ENCODE measurements around the gene ST3GAL3.
A peak's percentile ranks its signal among the peaks of the same experiment; 100 is the strongest.
"Not testable (repeated sequence)": the region's sequence is repeated elsewhere in the genome, so short reads cannot be mapped to it uniquely, and the experiment has no call there.

ST3GAL3 gene

DNA sequence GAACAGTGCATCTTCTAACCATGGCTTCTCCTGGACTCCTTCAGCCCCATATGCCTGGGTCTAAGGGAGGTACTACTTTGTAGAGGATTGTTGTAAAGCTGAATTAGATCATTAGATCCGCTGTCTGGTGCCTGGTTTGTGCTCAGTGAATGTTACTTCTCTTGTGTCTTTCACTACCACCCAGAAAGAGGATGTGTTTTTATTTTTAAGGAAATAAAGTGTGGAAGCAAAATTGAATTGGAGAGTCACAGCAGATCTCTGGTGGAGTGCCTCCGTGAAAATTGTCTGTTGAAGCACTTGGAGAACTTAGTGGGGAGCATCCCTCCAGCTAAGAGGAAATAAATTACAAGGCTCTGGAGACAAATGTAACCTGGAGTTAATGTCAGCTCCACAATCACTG, 124.5 kb downstream of the ST3GAL3 start:
- no peak for DNase-seq

DNA sequence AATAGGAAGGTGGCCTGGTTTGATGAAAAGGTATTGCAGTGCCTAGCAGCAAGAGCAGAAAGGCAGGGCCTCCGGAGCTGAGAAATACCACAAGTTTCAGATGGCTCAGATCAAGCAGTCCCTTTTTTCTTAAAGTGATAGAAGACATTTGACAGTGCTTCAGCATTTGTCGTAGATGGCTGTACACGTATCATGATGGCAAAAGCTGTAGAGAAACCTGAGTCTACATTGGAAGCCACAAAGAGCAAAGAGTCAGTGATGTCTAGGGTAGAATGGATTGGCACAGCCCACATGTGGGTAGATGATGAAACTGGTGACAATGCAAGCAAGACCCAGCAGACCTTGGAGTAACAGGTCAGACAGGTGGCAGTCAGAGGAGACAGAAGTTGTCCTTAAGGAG, 124.9 kb downstream of the ST3GAL3 start:
- no peak for DNase-seq

DNA sequence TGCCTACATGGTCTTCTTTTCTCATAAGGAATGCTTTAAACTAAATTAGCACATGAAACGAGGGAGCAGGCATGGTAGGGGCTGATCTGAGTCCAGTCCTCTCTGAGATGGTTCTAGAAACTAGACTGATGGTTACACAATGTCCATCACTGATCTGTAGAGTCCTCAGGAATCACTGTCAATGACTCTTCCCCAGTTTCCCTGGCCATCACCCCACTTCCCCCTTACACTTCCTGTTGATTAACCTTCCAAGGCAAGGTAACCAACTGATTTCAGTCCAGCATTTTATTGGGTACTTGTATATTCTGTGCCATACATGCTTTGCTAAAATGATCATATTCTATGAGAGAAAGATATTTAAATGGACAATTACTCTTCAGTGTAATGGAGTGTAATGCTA, 125.7 kb downstream of the ST3GAL3 start:
- DNase-seq: no peak

DNA sequence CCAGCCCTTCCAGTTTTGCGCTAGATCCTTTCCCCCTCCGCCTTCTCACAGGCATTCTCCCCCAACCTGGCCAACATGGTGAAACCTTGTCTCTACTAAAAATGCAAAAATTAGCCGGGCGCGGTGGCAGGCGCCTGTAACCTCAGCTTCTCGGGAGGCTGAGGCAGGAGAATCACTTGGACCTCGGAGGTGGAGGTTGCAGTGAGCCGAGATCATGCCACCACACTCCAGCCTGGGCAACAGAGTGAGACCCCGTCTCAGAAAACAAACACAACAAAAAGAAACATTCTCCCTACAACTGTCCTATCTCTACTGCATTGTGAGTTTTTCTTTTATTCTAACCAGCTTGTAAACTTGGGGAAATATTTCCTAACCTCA, 126.6 kb downstream of the ST3GAL3 start:
- DNase-seq: not testable (repeated sequence)

DNA sequence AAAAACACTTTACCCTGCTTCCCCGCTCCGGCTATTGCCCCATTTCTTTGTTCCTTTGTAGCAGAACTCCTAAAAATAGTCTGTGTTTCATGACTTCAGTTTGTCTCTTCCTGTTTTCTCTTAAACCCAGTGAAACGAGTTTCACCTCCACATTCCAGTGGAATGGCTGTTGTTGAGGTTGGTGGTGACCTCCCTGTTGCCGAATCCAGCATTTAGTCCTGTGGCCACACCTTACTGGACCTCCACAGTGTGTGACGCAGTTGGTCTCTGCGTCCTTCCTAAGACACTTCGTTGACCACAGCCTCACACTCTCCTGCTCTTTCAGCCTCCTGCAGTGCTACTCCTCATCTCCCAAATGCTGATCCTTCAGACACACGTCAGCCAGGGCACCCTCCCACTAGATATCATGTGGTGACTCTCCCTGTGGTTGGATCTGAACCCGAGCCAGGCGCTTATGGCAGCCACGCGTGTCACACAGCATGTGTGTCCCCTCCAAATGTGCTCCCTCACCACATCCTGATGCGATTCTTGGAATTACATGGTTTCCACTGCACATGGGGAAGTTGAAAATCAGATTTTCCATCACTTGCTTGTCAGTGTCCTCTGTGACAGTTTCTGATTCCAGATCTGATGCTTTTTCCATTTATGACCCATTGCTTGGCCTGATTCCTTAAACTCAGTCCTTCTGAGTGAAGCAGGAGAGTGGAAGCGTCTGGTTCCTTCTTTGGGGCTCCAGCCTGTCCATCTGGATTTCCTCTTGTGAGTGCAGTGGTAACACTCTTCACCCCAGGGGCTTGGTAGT, 127.1 kb downstream of the ST3GAL3 start:
- DNase-seq: no peak

DNA sequence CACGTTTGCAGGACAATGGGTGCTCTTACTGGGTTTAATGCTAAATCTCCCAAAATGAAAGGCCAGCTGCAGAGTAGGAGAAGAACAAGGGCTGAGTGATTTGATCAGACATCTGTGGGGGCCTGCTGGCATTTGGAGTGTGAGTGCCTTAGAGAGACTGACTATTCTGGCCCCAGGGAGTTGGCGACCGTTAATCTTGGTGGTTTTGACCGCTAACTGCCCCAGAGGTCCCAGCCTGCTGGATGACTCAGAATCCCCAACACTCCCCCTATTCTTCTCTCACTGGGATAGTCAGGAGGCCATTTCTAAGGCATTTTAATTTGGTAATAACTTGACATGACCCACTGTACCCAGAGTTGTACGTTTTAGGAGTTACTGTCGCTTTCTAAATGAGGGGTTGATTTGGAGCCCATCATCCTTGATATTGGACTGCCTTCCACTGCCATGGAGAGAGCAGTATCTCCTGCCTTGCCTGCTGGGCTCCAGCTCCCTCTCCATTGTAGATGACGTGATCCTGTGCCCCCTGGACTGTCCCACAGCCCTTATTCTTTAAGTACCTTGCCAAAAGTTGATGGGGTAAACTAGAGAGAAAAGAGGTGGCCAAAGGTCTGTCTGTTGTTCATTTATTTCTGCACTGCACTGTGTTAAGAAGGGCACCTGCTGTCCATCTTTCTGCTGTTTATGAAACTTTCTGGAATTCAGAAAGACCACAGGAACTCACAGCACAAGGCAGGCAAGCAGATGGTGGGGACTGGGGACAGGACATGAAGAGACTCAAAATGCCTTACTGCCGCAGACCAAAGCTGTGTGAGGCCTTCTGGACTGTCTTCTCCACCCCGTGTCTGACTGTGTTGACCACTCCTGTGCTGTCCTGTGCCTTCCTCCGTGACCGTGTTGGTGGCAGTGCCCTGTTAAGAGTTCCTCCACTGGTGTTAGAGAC, 128.0 kb downstream of the ST3GAL3 start:
- no peak for DNase-seq

DNA sequence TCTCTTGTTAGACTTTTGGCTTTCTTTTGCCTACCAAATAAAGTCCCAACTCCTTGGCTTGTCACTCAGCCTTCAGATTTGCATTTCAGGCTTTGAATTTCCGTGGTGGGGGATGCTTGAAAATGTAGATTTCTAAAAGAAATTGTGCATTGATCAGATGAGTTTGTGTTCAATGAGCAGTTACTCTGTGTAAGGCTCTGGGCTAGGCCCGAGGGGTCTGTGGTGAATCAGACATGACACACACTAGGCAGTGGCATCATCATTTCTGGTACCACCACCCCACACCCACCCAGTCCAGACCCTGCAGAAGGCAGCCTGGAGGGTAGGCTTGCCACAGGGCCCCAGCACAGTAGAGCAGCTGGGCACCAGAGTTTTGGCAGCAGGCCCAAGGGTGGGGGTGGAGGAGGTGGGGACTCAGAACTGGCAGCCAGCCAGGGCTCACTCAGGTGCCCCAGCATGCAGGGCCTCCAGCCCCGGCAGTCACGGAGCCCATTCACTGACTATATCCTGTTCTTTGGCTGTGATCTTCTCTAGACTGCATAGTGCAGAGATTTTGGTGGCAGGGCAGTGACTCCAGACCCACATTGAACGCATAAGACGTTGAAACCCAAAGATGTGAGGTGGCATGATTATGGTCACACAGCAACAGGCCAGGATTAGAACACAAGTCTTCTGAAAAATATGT, 129.1 kb downstream of the ST3GAL3 start:
- peak; percentile 91 for DNase-seq

DNA sequence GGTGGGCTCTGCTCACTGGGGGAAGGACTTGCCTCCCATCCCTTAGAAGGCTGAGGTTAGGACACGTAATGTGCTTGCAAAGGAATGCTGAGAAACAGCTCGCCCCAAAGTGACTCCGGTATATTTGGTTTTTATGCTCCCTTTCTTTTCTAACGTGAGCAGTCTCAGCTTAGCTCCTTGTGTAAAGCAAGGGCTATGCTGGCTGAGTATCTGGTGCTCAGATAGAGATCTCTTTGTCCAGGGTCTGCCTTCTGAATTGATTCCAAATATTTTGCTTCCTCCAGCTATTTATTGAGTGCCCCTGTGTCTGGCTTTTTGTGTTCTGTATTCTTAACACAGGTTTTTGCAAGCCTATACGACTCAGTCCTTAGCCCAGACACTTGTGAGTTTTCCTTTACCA, 131.7 kb downstream of the ST3GAL3 start:
- DNase-seq: no peak

DNA sequence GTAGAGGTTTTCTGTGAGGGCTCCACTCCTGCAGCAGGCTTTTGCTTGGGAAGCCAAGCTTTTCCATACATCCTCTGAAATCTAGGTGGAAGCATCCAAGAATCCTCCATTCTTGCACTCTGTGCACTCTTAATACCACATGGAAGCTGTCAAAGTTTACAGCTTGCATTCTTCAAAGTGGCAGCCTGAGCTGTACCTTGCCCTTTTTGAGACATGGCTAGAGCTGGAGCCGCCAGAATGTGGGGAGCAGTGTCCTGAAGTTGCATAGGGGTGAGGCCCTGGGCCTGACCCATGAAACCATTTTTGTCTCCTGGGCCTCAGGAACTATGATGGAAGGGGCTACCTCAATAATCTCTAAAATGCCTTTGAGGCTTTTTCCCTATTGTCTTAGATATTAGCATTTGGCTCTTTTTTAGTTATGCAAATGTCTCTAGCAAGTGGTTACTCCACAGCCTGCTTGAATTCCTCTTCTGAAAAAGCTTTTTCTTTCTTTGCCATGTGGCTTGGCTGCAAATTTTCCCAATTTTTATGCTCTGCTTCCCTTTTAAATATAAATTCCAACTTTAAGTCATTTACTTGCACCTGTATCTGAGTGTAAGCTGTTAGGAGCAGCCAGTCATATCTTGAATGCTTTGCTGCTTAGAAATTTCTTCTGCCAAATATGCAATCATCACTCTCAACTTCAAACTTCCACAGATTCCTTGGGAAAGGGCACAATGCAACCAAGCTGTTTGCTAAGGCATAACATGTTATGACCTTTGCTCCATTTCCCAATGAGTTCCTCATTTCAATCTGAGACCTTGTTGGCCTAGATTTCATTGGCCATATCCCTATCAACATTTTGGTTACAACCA, 134.2 kb downstream of the ST3GAL3 start:
- DNase-seq: no peak

DNA sequence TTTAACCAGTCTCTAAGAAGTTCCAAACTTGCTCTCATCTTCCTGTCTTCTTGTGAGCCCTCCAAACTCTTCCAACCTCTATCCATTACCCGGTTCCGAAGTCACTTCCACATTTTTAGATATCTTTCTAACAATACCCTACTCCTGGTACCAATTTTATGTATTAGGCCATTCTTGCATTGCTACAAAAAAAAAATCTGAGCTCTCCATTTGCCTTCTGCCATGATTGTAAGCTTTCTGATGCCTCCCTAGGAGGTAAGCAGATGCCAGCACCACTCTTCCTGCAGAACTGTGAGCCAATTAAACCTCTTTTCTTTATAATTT, 134.8 kb downstream of the ST3GAL3 start:
- DNase-seq: no peak

DNA sequence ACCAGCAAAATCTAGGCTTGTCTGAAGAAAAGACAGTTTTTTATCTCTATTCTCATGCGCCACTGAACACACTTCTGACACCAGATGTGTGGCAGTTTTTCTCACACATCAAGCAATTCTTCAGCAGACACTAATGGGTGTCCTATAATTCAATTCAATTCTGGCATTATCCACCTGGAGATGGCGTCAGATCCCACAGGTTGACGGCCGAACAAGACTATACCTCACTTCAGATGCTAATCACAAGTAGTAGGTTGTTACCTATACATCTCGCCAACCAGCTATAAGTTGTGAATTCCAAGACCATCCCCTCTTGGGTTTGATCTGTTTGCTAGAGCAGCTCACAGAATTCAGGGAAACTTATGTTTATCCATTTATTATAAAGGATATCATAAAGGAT, 136.3 kb downstream of the ST3GAL3 start:
- DNase-seq: no peak

DNA sequence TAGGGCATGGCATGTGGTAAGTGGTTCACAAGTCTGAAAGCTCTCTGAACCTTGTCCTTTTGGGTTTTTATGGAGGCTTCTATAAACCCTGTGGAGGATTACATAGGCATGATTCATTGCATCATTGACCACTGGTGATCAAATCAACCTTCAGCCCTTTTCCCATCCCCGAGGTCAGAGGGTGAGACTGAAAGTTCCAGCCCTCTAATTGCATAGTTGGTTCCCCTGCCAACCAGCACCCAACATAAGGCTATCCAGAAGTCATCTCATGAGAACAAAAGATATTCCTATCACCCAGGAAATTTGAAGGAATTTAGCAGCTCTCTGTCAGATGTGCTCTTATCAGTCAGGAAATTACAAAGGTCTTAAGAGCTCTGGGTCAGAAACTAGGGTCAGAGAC, 136.8 kb downstream of the ST3GAL3 start:
- no peak for DNase-seq

DNA sequence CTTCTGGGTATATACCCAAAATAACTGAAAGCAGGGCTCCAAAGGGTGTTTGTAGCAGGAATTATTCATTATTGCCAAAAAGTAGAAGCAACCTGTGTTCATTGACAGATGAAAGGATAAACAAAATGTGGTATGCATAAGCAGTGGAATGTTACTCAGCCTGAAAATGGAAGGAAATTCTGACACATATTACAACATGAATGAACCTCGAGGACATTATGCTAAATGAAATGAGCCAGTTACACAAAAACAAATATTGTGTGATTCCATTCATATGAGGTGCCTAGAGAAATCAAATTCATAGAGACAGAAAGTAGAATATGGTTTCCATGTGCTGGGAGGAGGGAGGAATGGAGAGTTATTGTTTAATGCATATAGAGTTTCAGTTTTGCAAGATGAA, 140.0 kb downstream of the ST3GAL3 start:
- DNase-seq: no peak

DNA sequence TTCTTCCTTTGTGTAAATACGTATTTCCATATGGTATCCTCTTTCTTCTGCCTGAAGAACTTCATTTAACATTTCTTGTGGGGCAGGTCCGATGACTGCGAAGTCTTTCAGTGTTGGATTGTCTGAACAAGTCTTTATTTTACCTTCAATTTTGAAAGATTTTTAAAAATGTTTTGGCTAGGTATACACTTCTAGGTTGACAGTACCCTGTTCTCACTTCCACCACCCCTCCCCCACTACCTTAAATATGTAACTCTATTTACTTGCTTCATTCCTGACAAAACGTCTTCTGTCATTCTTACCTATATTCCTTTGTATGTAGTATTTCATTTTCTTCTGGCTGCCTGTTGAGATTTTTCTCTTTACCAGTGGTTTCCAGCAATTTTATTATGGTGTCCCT, 140.5 kb downstream of the ST3GAL3 start:
- no peak for DNase-seq

DNA sequence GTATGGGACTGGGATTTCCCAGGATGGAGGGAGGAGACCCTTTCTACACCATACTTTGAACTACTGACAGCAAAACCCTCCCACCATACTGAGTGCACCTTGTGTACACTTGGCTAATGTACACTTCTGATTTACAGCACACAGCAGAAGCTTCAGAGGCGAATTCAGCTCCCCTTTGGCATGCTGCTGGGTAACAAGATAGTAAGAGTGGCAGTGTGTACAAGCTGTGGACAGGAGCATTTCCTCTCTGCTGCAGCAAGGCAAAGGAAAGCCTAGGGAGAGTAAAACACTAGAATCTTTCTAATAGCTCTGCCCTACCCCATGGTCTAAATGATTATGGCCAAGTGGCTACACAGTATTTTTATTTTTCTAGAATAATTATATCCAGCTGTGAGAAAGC, 142.3 kb downstream of the ST3GAL3 start:
- no peak for DNase-seq

DNA sequence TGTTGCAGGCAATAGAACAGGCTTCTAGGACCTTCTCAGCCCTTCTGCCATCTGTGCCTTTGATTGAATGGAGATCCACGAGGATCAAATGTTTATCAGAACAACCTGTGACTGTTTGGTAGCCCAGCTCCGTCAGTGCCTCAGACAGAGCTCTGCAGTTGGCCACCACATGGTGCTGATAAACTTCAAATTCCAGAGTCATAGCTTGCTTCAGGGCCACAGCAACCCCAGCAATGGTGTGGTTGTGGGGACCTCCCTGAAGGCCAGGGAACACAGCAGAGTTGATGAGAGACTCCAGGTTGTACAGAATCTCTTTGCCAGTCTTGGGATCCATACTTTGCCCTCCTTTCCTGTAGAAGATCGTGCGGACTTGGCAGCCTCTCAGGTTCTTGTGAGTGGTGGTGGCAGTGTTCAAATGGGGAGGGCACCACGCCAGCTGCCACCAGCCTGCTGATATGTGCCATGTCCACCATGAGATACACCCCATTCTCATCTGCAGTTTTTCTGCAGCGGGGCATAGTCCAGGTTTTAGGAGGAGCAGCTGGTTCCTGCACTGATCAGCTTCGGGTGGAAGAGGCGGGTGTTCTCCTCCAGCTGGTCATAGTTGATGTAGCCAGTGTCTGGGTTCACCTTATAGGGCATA, 143.4 kb downstream of the ST3GAL3 start:
- DNase-seq: no peak

DNA sequence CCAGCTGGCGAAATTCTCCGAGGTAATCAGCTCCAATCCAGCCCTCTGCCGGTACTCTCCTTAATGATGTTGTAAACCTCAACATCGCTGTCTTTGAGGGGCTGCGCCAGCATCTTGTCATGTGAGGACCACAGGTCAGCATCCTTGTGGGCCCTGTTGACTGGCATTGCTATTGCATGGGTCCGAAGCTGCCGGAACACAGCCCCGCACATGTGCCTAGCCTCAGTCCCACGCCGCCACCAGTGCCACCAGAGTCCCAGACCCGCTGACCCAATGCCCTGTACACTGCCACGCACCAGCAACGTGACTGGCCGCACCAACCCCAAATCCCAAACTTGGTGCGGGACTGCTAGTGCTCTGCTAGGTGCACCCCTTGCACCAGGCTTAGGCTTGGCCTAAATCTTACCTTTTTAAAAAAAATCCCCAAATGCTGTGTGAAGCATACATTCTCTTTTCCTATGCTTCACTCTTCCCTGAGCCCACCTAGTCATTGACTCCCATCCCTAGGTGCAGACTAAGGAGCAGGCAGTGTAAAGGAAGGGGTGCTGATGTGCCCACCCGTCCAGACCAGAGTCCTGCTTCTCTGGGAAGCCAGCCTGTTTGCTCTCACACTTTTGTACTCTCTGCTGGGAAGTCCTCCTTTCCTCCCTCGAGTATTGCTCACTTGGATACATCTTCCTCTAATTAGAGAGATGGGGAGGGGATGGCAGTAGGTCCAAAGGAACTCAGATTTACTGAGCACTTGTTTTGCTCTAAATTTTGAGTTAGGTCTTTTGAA, 144.4 kb downstream of the ST3GAL3 start:
- no peak for DNase-seq

DNA sequence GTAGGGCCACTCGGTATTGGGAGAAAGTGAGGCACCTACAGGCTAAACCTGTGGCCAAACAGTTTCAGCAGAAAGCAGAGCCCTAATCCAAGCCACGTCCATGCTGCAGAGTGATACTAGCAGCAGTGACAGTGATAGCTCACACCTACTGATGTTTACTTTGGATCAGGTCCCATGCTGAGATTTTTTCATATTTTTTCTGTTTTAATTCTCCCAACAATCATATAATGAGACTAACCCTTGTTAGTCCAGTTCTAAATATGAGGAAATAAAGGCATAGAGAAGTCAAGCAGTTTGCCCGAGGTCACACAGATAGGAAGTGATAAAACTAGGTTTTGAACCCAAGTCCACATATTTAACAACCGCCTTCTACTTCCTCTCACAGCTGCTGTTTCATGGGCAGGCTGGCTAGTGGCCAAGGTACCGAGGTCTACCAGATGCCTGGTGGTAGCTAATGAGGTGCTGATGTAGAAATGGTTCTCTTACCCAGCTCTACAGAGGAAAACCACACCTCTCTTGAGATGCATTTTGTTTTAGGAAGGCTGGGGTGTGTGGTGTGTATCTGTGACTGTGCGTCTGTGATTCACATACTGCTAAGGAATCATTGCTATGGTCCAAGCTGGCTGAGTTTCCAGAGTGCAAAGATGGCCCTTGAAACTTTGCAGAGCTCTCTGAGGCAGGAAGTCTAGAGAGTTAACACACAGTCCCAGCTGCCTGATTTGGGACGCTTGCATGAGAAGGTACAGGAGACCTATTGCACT, 146.0 kb downstream of the ST3GAL3 start:
- peak; percentile 15 for DNase-seq

DNA sequence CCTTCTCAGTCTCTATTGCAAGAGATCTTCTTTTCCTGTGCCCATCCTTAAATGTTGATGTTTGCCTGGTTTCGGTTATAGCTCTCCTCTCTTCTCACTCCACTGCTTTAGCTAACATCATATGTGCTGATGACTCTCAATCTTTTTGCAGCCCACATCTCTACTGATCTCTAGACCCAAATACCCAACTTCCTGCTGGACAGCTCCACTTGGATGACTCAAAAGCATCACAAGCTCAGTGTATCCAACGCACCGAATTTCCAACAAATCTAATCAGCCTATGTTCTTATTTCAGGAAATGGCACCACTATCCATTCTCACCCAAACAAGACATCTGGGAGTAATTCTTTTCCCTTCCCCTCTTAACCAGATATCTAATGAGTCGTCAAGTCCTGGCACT, 147.1 kb downstream of the ST3GAL3 start:
- DNase-seq: no peak

DNA sequence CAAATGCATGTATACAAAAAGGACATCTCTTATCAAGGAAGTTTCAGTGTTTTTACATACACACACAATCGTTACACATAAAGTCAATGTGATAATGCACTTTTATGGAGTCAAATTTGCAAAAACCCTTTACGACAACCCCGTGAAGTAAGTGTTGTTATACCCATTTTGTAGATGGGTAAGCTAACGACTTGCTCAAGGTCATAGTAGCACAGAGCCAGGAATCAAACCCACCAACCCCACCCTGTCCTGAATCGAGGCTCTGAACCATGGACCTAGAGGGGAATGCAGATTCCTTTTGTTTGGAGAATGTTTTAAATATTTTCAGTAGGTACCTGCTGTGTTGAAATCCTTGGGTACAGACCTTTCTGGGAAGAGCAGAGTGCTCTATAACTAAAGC, 148.9 kb downstream of the ST3GAL3 start:
- no peak for DNase-seq

DNA sequence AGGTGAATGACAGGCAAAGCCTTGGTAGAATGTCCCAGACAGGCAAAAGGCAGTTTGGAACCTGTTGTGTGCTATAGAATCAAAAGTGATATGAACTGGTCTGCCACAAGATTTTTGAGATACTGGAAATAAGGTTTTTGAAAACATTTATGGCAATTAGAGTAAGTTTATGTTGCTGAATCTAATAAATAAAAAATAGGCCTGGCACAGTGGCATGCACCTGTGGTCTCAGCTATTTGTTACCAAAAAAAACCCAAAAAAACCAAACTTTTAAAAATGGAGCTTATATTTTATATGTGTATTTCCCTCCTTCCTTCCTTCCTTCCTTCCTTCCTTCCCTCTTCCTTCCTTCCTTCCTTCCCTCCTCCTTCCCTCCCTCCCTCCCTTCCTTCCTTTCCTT, 149.8 kb downstream of the ST3GAL3 start:
- DNase-seq: no peak

Measured in DMS79 (cell line).